HCT116 (cell line): Measurements from ENCODE around the gene ADPGK. TPM values are rescaled to one million over a fixed set of nuclear protein-coding genes. Genes with fewer than 3 reads are reported as not detected.

Source experiments
- ATAC-seq: fragments of 200-7000 bp; cut with Tn5 transposase; 2 replicates; pipeline ENCODE4 v1.9.1; 2020; ENCODE audit warnings: mild to moderate bottlenecking, moderate library complexity
- BruUV-seq: library from RNA; stranded (reverse); fragments of 400-500 nt; replicated peaks from 2 replicates; lab custom pipeline; 2021; lab: Mats Ljungman, UMichigan
- CTCF ChIA-PET: fragments of 300-600 bp; sonication (Branson Sonifier 250); formaldehyde crosslinking; loops from one replicate; lab custom pipeline; 2021; ENCODE audit warnings: antibody characterized with exemption; lab: Charles Lee
- POLR2A ChIA-PET: fragments of 300-600, 350-600 bp; sonication (Branson Sonifier 250); formaldehyde crosslinking; loops from one replicate; lab custom pipeline; 2021; ENCODE audit warnings: antibody characterized with exemption; lab: Charles Lee
- RAD21 ChIA-PET, 2 experiments: fragments of 300-600 bp; sonication (Branson Sonifier 250); formaldehyde crosslinking; loops; one replicate each; lab custom pipeline; 2023; ENCODE audit warnings: low total read pairs in 2 of 2; ENCODE audit not compliant: uncharacterized antibody in 2 of 2, unreplicated experiment in 2 of 2, low non-redundant PET in 1 of 2; lab: Charles Lee
- DNase-seq: peaks from one replicate; pipeline ENCODE4 v3.0.0-alpha.2; 2010; ENCODE audit warnings: low read depth, low spot score
- H2AFZ ChIP-seq: fragments of 200-600 bp; shearing (Covaris generic), sonication (generic); 2 replicates; pipeline ENCODE4 v1.6.1; 2017; ENCODE audit warnings: low read depth, mixed run types, mixed read lengths, antibody characterized with exemption, low read length; ENCODE audit not compliant: poor library complexity, severe bottlenecking
- H3K27ac ChIP-seq: 2 replicates; pipeline ENCODE4 v1.5.1; 2012; ENCODE audit warnings: low read depth, low read length
- H3K27me3 ChIP-seq: fragments of 200-600 bp; sonication (generic); 2 replicates; pipeline ENCODE4 v1.6.1; 2016; ENCODE audit warnings: mixed run types, low read length, mixed read lengths; ENCODE audit not compliant: insufficient read depth
- H3K36me3 ChIP-seq, 2 experiments: fragments of 200-500 bp in 1 of 2; fragments of 200-600 bp in 1 of 2; sonication (Bioruptor generic) in 1 of 2; sonication (generic) in 1 of 2; 2 replicates each; pipeline versions ENCODE4 v1.5.1 to v1.6.1; 2014 to 2016; ENCODE audit warnings: low read length in 2 of 2, inconsistent platforms in 1 of 2, mixed read lengths in 1 of 2, mixed run types in 1 of 2; ENCODE audit not compliant: insufficient read depth in 2 of 2, control insufficient read depth in 1 of 2
- H3K4me1 ChIP-seq, 2 experiments: fragments of 200-600 bp in 1 of 2; sonication (generic) in 1 of 2; 2 replicates each; pipeline versions ENCODE4 v1.5.1 to v1.6.1; 2012 to 2017; ENCODE audit warnings: low read length in 2 of 2, inconsistent platforms in 1 of 2, mild to moderate bottlenecking in 1 of 2, mixed read lengths in 1 of 2, mixed run types in 1 of 2, moderate library complexity in 1 of 2; ENCODE audit not compliant: insufficient read depth in 2 of 2, control insufficient read depth in 1 of 2
- H3K4me2 ChIP-seq: fragments of 200-600 bp; sonication (generic); 2 replicates; pipeline ENCODE4 v1.6.1; 2017; ENCODE audit warnings: mixed run types, low read length, mixed read lengths
- H3K4me3 ChIP-seq, 2 experiments: fragments of 200-600 bp in 1 of 2; sonication (generic) in 1 of 2; replicated peaks in 1 of 2; 2 replicates each; pipeline ENCODE4 v1.5.1; 2011 to 2016; ENCODE audit warnings: low read length in 2 of 2, control low read depth in 1 of 2, low read depth in 1 of 2, mild to moderate bottlenecking in 1 of 2, mixed read lengths in 1 of 2, mixed run types in 1 of 2
- H3K79me2 ChIP-seq: fragments of 200-600 bp; sonication (generic); 2 replicates; pipeline ENCODE4 v1.6.1; 2017; ENCODE audit warnings: mild to moderate bottlenecking, mixed run types, low read length, moderate library complexity, mixed read lengths; ENCODE audit not compliant: insufficient read depth
- H3K9ac ChIP-seq: fragments of 200-600 bp; sonication (generic); 2 replicates; pipeline ENCODE4 v1.6.1; 2016; ENCODE audit warnings: low read length, mixed read lengths
- H3K9me2 ChIP-seq: fragments of 200-600 bp; sonication (generic), shearing (Covaris generic); 2 replicates; pipeline ENCODE4 v1.6.1; 2017; ENCODE audit warnings: mixed run types, mild to moderate bottlenecking, moderate library complexity; ENCODE audit not compliant: insufficient read depth
- H3K9me3 ChIP-seq, 2 experiments: fragments of 200-500 bp in 1 of 2; fragments of 200-600 bp in 1 of 2; sonication (Bioruptor generic) in 1 of 2; sonication (generic) in 1 of 2; 2 replicates each; pipeline ENCODE4 v1.6.1; 2014 to 2017; ENCODE audit warnings: low read length in 2 of 2, mixed read lengths in 2 of 2, inconsistent platforms in 1 of 2, low read depth in 1 of 2, mild to moderate bottlenecking in 1 of 2, mixed run types in 1 of 2, moderate library complexity in 1 of 2; ENCODE audit not compliant: control insufficient read depth in 1 of 2, insufficient read depth in 1 of 2
- H4K20me1 ChIP-seq: fragments of 200-600 bp; sonication (generic), shearing (Covaris generic); 2 replicates; pipeline ENCODE4 v1.6.1; 2017; ENCODE audit warnings: mixed run types, mild to moderate bottlenecking, moderate library complexity; ENCODE audit not compliant: insufficient read depth
- ELF1 ChIP-seq: IDR thresholded peaks from 2 replicates; pipeline ENCODE4 v1.6.1; 2012; ENCODE audit warnings: low read depth, borderline replicate concordance
- EZH2phosphoT487 ChIP-seq: fragments of 200-600 bp; IDR thresholded peaks from 2 replicates; pipeline ENCODE4 v1.6.1; 2018; ENCODE audit warnings: antibody characterized with exemption, borderline replicate concordance
- POLR2AphosphoS5 ChIP-seq: IDR thresholded peaks from 2 replicates; pipeline ENCODE4 v1.6.1; 2011; ENCODE audit warnings: mild to moderate bottlenecking, low read depth, low read length, moderate library complexity
- REST ChIP-seq: IDR thresholded peaks from 2 replicates; pipeline ENCODE4 v1.6.1; 2012; ENCODE audit warnings: low read depth
- SP1 ChIP-seq: IDR thresholded peaks from 2 replicates; pipeline ENCODE4 v1.6.1; 2012; ENCODE audit warnings: low read depth
- TCF7L2 ChIP-seq: IDR thresholded peaks from 2 replicates; pipeline ENCODE4 v1.7.0; 2011; ENCODE audit warnings: borderline replicate concordance, inconsistent platforms; ENCODE audit not compliant: insufficient read depth, insufficient read length; ENCODE audit errors: extremely low read depth
- YY1 ChIP-seq: IDR thresholded peaks from 2 replicates; pipeline ENCODE4 v1.6.1; 2011; ENCODE audit warnings: low read length, low read depth, moderate library complexity, mild to moderate bottlenecking; ENCODE audit not compliant: insufficient replicate concordance; ENCODE audit errors: extremely low read depth
- ZNF274 ChIP-seq: fragments of 200-500 bp; sonication (Bioruptor generic); IDR thresholded peaks from 2 replicates; pipeline ENCODE4 v1.6.1; 2014; ENCODE audit warnings: mild to moderate bottlenecking, low read depth, low read length, inconsistent platforms
- intact Hi-C: fragments of 100-400 bp; cut with micrococcal nuclease; formaldehyde crosslinking; loops from 2 replicates; pipeline ENCODE4 v1.10.0; 2022
- total RNA-seq: library from RNA; stranded (reverse); gene quantifications from one replicate; pipeline ENCODE4 v1.2.1, GENCODE V29; 2021; ENCODE audit not compliant: unreplicated experiment
- TF ChIP-seq, protein P1 (sequence below): IDR thresholded peaks from 2 replicates; pipeline ENCODE4 v1.6.1; 2012

ADPGK gene
- total RNA-seq, 1 experiment from 2014 or later = 41.5 TPM

GRCh38 chr15:72792431-72792830, 8.9 kb upstream of the ADPGK start:
- H4K20me1 ChIP-seq = no peaks in the 10 kb centered on the region
- TF ChIP-seq SP1 (no peak), REST (no peak), POLR2AphosphoS5 (no peak), TCF7L2 (no peak), ZNF274 (no peak), ELF1 (no peak), EZH2phosphoT487 (no peak), YY1 (no peak)
- TF ChIP-seq, protein P1, sequence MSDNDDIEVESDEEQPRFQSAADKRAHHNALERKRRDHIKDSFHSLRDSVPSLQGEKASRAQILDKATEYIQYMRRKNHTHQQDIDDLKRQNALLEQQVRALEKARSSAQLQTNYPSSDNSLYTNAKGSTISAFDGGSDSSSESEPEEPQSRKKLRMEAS = no peak
- no peaks in the 10 kb centered on the region for H3K79me2 ChIP-seq
- DNase-seq = no peak
- H3K27me3 ChIP-seq = no peaks in the 10 kb centered on the region
- RAD21 ChIA-PET = no interaction called here
- no peaks in the 10 kb centered on the region for H3K9me2 ChIP-seq
- peaks cover 0 to 10% of the 10 kb centered on the region in 2 experiments; a peak in 1 of 4 replicates for H3K4me1 ChIP-seq
- ATAC-seq = no peak
- no peaks in the 10 kb centered on the region for H3K36me3 ChIP-seq
- no peak overlapping the region for H3K4me2 ChIP-seq
- no peak overlapping the region for H3K9ac ChIP-seq
- POLR2A ChIA-PET = no interaction called here
- H3K9me3 ChIP-seq = no peaks in the 10 kb centered on the region
- H3K27ac ChIP-seq = no peak overlapping the region
- no peak overlapping the region for H2AFZ ChIP-seq
- intact Hi-C loops = no loop called here
- H3K4me3 ChIP-seq = no peak overlapping the region
- CTCF ChIA-PET = no interaction called here
- BruUV-seq = no TSS peak
